ENCODE data around the gene THSD7B. TPM values are rescaled to one million over a fixed set of nuclear protein-coding genes. Genes with fewer than 3 reads are reported as not detected.
"Not testable (repeated sequence)": the region's sequence is repeated elsewhere in the genome, so short reads cannot be mapped to it uniquely, and the experiment has no call there.

THSD7B gene
- total RNA-seq, 2 experiments from 2014 or later = not detected

DNA sequence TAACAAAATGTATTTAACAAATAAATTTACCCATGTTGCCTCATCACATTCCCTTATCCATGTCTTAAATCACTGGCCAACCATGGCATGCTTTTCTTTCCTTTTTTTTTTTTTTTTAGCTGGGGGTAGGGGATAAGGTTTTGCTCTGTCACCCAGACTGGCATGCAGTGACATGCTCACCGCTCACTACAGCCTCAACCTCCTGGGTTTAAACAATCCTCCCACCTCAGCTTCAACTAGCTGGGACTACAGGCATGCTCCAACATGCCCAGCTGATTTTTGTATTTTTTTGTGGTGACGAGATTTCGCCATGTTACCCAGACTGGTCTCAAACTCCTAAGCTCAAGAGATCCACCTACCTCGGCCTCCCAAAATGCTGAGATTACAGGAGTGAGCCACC lies 266.4 kb downstream of the THSD7B start:
- H3K4me3 Mint-ChIP-seq = no peak overlapping the region
- no peaks in the 10 kb centered on the region for H3K27me3 Mint-ChIP-seq (ENCODE audit: low read depth)
- CTCF ChIA-PET = no interaction called here
- H3K36me3 Mint-ChIP-seq (ENCODE audit: low read depth) = no peaks in the 10 kb centered on the region
- DNase-seq = no peak
- intact Hi-C loops (cut with micrococcal nuclease) = no loop called here
- no peaks in the 10 kb centered on the region for H3K4me1 Mint-ChIP-seq (ENCODE audit: low read depth)
- H3K9me3 Mint-ChIP-seq = no peaks in the 10 kb centered on the region
- H3K27ac Mint-ChIP-seq = no peak overlapping the region

DNA sequence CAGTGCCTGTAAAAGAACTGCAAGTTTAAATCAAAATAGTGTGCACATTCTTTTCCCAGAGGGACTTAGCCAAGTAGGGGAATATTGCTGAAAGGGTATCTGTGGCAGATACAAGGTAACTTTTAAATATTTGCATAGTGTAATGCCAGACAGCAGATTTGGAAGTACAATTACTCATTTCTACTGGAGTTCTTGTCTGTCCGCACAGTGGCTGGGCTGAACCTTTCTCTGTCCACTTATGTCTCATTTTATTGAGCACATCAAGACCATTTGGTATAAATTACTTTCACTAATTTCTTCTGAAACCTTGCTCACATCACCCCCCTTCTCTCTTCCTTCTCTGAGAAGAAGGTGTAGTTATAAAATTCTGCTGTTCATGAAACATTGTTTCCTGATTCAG lies 271.3 kb downstream of the THSD7B start:
- CTCF ChIA-PET = no interaction called here
- H3K9me3 Mint-ChIP-seq = no peaks in the 10 kb centered on the region
- H3K4me1 Mint-ChIP-seq (ENCODE audit: low read depth) = no peaks in the 10 kb centered on the region
- H3K36me3 Mint-ChIP-seq (ENCODE audit: low read depth) = no peaks in the 10 kb centered on the region
- no peaks in the 10 kb centered on the region for H3K27me3 Mint-ChIP-seq (ENCODE audit: low read depth)
- H3K4me3 Mint-ChIP-seq = no peak overlapping the region
- intact Hi-C loops (cut with micrococcal nuclease) = no loop called here
- no peak overlapping the region for H3K27ac Mint-ChIP-seq
- DNase-seq = no peak

DNA sequence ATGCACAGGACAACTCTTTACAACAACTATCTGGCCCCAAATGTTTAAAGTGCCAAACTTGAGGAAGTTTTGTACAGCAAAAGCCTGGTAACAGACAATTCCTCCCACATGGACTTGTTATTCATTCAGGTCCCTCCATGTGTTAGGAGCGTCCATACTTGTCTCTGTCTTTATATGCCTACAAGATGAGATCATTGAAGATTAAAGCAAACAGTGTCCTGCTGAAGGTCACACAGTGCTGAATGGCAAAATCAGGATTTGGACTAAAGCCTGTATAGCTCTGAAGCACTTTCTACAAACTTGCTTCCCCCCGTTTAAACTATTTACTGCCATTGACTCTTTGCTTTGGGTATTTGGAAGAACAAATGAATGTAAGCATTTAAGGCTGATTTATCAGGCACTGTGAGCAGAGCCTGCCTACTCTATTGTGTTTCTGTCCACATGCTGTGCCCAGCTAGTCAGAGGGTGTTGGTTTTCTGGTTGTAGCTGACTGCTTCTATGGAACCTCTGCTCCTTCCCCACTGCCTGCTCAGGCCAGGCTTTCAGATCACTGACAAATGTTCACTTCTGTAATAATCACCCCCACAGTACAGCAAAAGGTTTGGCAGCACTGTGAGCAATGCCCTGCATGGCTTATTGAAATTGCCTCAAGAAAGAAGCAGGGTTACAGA lies 274.3 kb downstream of the THSD7B start:
- intact Hi-C loops (cut with micrococcal nuclease) = no loop called here
- H3K27ac Mint-ChIP-seq = no peak overlapping the region
- no peaks in the 10 kb centered on the region for H3K27me3 Mint-ChIP-seq (ENCODE audit: low read depth)
- CTCF ChIA-PET = no interaction called here
- no peaks in the 10 kb centered on the region for H3K9me3 Mint-ChIP-seq
- H3K4me1 Mint-ChIP-seq (ENCODE audit: low read depth) = no peaks in the 10 kb centered on the region
- H3K36me3 Mint-ChIP-seq (ENCODE audit: low read depth) = no peaks in the 10 kb centered on the region
- H3K4me3 Mint-ChIP-seq = no peak overlapping the region
- no peak for DNase-seq

DNA sequence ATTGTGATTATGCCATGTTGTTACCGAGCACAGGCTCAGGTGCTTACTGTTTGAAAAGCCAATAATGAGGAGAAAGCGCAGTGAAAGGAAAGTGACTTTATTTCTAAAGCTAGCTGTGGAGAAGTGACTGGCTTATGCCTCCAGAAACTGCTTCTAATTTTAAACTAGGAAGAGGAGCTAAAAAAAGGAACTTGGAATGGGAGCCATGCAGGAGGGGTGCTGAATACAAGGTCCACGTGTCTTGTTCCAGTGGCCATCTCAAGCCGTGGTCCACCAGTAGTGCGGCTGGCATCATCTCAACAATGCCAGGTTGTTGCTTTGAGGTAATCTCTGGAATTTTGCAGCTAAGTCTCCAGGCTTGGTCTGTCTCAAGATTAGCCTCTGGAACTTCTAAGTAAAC lies 282.0 kb downstream of the THSD7B start:
- no peaks in the 10 kb centered on the region for H3K36me3 Mint-ChIP-seq (ENCODE audit: low read depth)
- DNase-seq = no peak
- H3K27ac Mint-ChIP-seq = no peak overlapping the region
- CTCF ChIA-PET = no interaction called here
- H3K4me3 Mint-ChIP-seq = no peak overlapping the region
- intact Hi-C loops (cut with micrococcal nuclease) = no loop called here
- peaks cover 3% of the 10 kb centered on the region for H3K9me3 Mint-ChIP-seq
- no peaks in the 10 kb centered on the region for H3K4me1 Mint-ChIP-seq (ENCODE audit: low read depth)
- H3K27me3 Mint-ChIP-seq (ENCODE audit: low read depth) = no peaks in the 10 kb centered on the region

DNA sequence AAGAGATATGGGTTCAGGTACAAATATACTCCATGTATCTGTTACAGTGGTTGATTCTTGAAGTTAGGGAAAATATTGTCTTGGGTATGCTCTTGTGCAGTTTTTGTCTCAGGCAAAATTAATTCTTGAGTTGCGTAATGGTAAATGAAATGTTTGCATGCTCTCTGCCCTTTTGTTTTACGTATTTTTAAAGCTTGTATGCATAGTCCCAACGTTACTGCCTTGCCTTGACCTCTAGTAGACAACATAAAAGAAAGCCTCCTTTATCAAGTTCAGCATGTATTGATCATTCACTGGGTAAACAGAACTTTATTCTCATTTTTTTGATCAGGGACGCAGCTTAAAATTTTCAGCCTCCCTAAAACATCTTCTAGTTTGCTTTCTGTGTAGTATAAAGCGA lies 283.1 kb downstream of the THSD7B start:
- H3K4me1 Mint-ChIP-seq (ENCODE audit: low read depth) = no peaks in the 10 kb centered on the region
- CTCF ChIA-PET = no interaction called here
- no peak for DNase-seq
- H3K4me3 Mint-ChIP-seq = no peak overlapping the region
- intact Hi-C loops (cut with micrococcal nuclease) = no loop called here
- H3K27ac Mint-ChIP-seq = no peak overlapping the region
- H3K36me3 Mint-ChIP-seq (ENCODE audit: low read depth) = no peaks in the 10 kb centered on the region
- peaks cover 3% of the 10 kb centered on the region for H3K9me3 Mint-ChIP-seq
- no peaks in the 10 kb centered on the region for H3K27me3 Mint-ChIP-seq (ENCODE audit: low read depth)

DNA sequence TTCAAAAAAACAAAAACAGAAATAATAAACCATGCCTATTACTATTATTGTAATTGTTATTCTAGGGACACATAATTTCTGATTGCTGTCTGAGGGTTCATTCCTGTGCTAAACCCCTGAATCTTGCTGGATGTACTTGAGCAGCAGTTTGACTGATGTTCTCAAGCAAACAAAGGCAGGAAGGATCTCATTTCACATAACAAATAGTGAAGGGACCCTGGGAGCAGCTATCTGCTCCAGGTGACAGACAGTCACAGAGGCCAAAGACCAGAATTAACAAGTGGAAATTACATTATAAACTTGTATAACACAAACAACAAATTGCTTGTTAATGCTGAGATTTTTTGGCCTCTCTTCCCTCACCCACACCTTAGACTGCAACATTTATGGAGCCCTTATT lies 284.2 kb downstream of the THSD7B start:
- H3K4me1 Mint-ChIP-seq (ENCODE audit: low read depth) = no peaks in the 10 kb centered on the region
- no peak overlapping the region for H3K27ac Mint-ChIP-seq
- no peaks in the 10 kb centered on the region for H3K36me3 Mint-ChIP-seq (ENCODE audit: low read depth)
- CTCF ChIA-PET = no interaction called here
- H3K9me3 Mint-ChIP-seq = peaks cover 3% of the 10 kb centered on the region
- H3K4me3 Mint-ChIP-seq = no peak overlapping the region
- H3K27me3 Mint-ChIP-seq (ENCODE audit: low read depth) = no peaks in the 10 kb centered on the region
- intact Hi-C loops (cut with micrococcal nuclease) = no loop called here
- no peak for DNase-seq

DNA sequence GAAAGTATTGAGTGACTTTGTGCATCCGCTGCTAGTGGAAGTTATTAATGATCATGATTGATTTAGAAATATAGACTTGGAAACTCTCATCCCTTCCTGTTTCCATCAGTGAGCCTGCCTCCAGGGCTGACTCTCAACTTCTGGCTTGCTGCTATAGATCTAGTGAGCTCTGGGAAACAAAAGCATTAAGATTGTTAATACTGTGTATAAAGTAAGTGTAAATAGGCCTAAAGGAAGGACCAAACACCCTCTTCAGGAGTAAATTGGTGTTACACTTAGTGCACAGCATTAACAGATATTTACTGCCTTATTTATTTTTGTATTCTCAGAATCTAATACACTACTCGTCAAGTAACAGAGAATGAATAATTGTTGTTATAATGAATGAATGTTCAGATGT lies 285.6 kb downstream of the THSD7B start:
- Mint-ChIP-seq H3K4me1 (ENCODE audit: low read depth) (no peaks in the 10 kb centered on the region), H3K9me3 (peaks cover 2% of the 10 kb centered on the region), H3K27ac (no peak overlapping the region), H3K36me3 (ENCODE audit: low read depth) (no peaks in the 10 kb centered on the region), H3K4me3 (no peak overlapping the region), H3K27me3 (ENCODE audit: low read depth) (no peaks in the 10 kb centered on the region)
- no peak for DNase-seq
- CTCF ChIA-PET = no interaction called here
- intact Hi-C loops (cut with micrococcal nuclease) = no loop called here

DNA sequence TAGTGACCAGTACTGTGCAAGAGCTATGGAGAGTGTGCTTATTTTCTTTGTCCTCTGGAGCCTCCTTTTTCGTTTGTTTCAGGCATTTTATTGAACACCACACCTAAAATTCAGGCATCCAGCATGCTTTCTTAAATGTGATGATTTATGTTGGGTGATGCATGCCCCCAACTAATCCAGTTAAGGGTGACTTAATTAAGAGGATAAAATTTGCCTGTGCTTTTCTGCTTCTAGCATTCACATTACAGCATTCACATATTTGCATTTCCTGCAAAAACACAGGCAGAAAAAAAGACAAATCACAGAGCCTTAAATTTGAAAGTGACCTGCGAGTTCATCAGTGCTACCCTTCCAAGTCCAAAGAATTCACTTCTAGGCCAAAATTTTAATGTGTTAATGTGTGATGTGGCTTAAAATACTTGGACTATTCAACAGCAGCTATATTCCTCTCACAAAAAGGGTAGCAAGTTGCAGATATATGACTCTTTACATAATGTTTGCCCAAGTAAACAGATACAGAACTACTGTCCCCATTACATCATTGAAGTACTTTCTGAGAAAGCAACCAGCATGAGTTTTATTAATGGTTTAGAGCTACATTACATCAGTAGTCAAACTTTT lies 286.5 kb downstream of the THSD7B start:
- intact Hi-C loops (cut with micrococcal nuclease) = no loop called here
- Mint-ChIP-seq H3K27me3 (ENCODE audit: low read depth) (no peaks in the 10 kb centered on the region), H3K4me1 (ENCODE audit: low read depth) (no peaks in the 10 kb centered on the region), H3K27ac (no peak overlapping the region), H3K4me3 (no peak overlapping the region), H3K36me3 (ENCODE audit: low read depth) (no peaks in the 10 kb centered on the region), H3K9me3 (no peaks in the 10 kb centered on the region)
- no peak for DNase-seq
- CTCF ChIA-PET = no interaction called here

DNA sequence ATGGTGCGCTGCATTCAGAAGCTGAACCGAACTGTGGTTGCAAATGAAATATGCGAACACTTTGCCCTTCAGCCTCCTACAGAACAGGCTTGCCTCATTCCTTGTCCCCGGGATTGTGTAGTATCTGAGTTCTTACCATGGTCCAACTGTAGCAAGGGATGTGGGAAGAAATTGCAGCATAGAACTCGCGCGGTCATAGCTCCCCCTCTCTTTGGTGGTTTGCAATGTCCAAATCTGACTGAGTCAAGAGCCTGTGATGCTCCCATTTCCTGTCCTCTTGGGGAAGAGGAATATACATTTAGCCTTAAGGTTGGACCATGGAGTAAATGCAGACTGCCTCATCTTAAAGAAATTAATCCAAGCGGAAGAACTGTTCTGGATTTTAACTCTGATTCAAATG lies 291.4 kb downstream of the THSD7B start:
- no peak overlapping the region for H3K27ac Mint-ChIP-seq
- CTCF ChIA-PET = no interaction called here
- H3K9me3 Mint-ChIP-seq = peaks cover 2% of the 10 kb centered on the region
- intact Hi-C loops (cut with micrococcal nuclease) = no loop called here
- H3K36me3 Mint-ChIP-seq (ENCODE audit: low read depth) = no peaks in the 10 kb centered on the region
- H3K4me1 Mint-ChIP-seq (ENCODE audit: low read depth) = no peaks in the 10 kb centered on the region
- H3K4me3 Mint-ChIP-seq = no peak overlapping the region
- H3K27me3 Mint-ChIP-seq (ENCODE audit: low read depth) = no peaks in the 10 kb centered on the region
- DNase-seq = no peak

DNA sequence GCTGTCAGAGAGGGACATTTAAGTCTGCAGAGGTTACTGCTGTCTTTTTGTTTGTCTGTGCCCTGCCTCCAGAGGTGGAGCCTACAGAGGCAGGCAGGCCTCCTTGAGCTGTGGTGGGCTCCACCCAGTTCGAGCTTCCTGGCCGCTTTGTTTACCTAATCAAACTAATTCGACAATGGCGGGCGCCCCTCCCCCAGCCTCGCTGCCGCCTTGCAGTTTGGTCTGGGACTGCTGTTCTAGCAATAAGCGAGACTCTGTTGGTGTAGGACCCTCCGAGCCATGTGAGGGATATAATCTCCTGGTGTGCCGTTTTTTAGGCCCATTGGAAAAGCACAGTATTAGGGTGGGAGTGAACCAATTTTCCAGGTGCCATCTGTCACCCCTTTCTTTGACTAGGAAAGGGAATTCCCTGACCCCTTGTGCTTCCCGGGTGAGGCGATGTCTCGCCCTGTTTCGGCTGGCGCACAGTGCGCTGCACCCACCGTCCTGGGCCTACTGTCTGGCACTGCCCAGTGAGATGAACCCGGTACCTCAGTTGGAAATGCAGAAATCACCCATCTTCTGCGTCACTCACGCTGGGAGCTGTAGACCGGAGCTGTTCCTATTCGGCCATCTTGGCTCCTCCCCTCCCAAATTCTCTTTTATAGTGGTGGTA lies 310.9 kb downstream of the THSD7B start:
- intact Hi-C loops (cut with micrococcal nuclease); H3K27ac Mint-ChIP-seq; H3K4me3 Mint-ChIP-seq; H3K27me3 Mint-ChIP-seq (ENCODE audit: low read depth); H3K4me1 Mint-ChIP-seq (ENCODE audit: low read depth); H3K36me3 Mint-ChIP-seq (ENCODE audit: low read depth); CTCF ChIA-PET; DNase-seq: not testable (repeated sequence)
- H3K9me3 Mint-ChIP-seq = peaks cover 14% of the 10 kb centered on the region

DNA sequence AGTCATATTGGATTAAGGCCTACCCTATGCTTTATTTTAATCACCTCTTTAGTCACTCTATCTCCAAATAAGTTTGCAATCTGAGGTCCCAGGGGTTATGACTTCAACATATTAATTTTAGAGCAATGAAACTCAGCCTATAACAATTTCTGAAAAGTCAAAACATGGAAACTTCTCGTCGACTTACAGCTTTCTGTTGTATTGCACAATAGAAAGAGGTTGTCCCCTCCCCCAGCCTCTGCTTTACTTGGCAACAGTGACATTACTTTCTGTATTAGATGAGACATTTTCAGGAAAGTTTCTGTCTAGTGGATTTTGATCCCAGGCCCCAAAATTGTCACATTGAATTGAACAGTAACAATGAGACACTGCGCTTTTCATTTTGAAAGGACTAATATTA lies 326.4 kb downstream of the THSD7B start:
- Mint-ChIP-seq H3K4me3 (no peak overlapping the region), H3K27ac (no peak overlapping the region), H3K4me1 (ENCODE audit: low read depth) (no peaks in the 10 kb centered on the region), H3K9me3 (no peaks in the 10 kb centered on the region), H3K27me3 (ENCODE audit: low read depth) (no peaks in the 10 kb centered on the region), H3K36me3 (ENCODE audit: low read depth) (no peaks in the 10 kb centered on the region)
- DNase-seq = no peak
- CTCF ChIA-PET = no interaction called here
- intact Hi-C loops (cut with micrococcal nuclease) = no loop called here

DNA sequence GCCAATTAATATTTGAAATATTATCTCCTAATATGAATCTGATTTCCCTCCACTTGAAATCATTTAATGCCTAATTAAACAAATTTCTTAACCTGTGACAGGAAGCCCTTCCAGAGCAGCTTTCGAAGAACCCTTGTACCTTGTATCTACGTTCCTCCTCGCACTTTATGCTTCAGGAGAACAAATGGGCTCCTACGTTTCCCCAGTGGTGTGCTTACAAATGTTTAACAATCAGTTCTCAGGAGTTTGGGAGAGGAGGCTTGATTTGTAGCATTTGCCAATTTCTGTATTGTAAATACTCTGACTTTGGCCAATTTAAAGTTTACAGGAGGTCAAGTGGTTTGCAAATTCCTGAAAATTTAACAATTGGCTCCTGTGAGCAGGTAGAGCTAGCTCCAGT lies 327.8 kb downstream of the THSD7B start:
- intact Hi-C loops (cut with micrococcal nuclease) = no loop called here
- no peaks in the 10 kb centered on the region for H3K27me3 Mint-ChIP-seq (ENCODE audit: low read depth)

DNA sequence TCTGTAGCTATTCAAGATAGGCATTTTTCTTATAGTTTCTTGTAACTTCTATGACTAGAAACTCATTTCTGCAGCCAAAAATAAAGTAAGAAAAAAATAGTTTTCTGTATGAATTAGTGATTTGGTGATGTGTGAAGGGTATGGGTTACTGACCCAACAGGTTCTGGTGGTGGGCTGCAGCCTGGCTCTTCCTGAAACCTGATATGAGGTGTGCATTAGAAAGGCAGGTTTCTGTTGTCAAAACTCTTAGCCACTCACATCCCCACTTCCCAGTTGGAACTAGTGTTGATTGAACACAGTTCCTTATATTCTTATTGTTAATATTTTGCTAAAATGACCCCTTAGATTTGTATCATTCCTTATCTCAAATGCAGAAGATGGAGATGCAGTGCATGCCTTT lies 330.8 kb downstream of the THSD7B start:
- intact Hi-C loops (cut with micrococcal nuclease) = no loop called here
- CTCF ChIA-PET = no interaction called here

More for the DNA sequence above, 327.8 kb downstream of the THSD7B start:
- DNase-seq = no peak
- Mint-ChIP-seq H3K27ac (no peak overlapping the region), H3K9me3 (no peaks in the 10 kb centered on the region), H3K4me1 (ENCODE audit: low read depth) (no peaks in the 10 kb centered on the region), H3K4me3 (no peak overlapping the region), H3K36me3 (ENCODE audit: low read depth) (no peaks in the 10 kb centered on the region)
- CTCF ChIA-PET = no interaction called here

More for the DNA sequence above, 330.8 kb downstream of the THSD7B start:
- Mint-ChIP-seq H3K27ac (no peak overlapping the region), H3K27me3 (ENCODE audit: low read depth) (no peaks in the 10 kb centered on the region), H3K4me3 (no peak overlapping the region), H3K36me3 (ENCODE audit: low read depth) (no peaks in the 10 kb centered on the region), H3K9me3 (no peaks in the 10 kb centered on the region), H3K4me1 (ENCODE audit: low read depth) (no peaks in the 10 kb centered on the region)
- no peak for DNase-seq

Measured in activated naive CD4-positive, alpha-beta T cell treated with anti-CD3 and anti-CD28 coated beads for 36 hours (primary cell).